ENCODE data around the gene DIP2C.

DNA sequence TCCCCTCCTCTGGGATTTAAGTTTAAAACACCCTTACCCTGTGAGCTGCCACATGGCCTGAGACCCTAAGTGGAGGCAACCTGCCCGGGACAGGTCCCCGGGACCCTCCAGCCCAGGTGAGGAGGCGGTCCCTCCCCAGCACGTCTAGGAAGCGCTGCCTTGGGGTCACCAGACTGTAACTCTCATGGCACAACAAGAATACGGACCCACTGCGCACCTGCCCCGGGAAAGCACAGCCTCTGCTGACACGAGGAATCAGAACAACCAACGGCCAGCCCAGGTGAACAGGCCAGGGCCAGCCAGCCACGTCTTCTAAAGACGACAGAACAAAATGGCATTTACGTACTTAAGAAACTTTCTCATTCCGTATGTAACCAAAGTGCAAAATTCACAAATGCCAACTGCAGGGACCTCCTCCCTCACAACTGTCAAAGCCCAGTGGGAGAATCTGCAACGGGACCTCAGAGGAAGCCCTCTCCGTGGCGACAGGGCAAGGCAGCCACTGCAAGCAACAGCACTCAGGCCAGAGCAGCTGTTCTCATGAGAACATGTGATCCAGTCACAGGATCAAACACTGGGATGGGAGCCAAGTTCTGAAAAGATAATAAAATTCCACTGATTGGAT, 208.4 kb downstream of the DIP2C start:
- TF ChIP-seq TAF1 (IDR thresholded peaks at IDR 0.05; ENCODE audit: borderline replicate concordance, low read depth, low read length) (no peak), POLR2A (IDR thresholded peaks at IDR 0.05; ENCODE audit: low read depth, low read length) (no peak), POLR2AphosphoS5 (IDR thresholded peaks at IDR 0.05; ENCODE audit: low read depth, low read length) (no peak)

Data from GM12892 (cell line).